ENCODE measurements around the gene SUPT5H. TPM values are rescaled to one million over a fixed set of nuclear protein-coding genes. Genes with fewer than 3 reads are reported as not detected.

The SUPT5H gene
- total and polyA plus RNA-seq, 2 of the 4 experiments (the other 2 are of a cell fraction), result 75.3 to 116 TPM

DNA sequence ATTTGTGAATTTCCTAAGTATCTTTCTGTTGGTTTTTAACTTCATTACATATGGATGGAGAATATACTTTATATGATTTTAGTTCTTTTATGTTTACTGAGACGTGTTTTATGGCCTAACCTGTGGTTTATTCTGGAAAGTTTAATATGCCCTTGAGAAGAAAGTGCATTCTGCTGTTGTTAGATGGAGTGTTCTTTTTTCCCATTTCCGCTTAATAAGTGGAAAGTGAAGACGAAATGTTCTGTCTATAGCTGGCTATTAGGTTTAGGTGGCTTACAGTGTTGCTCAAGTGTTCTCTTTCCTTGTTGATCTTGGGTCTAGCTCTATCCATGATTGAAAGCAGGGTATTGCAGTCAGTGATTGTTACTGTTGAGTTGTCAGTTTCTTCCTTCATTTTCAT lies 18.0 kb downstream of the SUPT5H start:
- ChIA-PET CTCF (no interaction called here), POLR2A (ENCODE audit: unreplicated experiment) (no interaction called here)
- H3K27ac ChIP-seq (ENCODE audit: insufficient read depth, low read length), result no peak overlapping the region
- H3K27me3 ChIP-seq (ENCODE audit: control insufficient read depth, insufficient read depth, low read length), result no peaks in the 10 kb centered on the region
- no peak overlapping the region for H2BK5ac ChIP-seq (ENCODE audit: low read depth, low read length, poor library complexity, severe bottlenecking)
- no peak overlapping the region for H4K5ac ChIP-seq (ENCODE audit: low read depth, low read length)
- DNase-seq (no peak), ATAC-seq (ENCODE audit: low read depth) (no peak)
- H2BK20ac ChIP-seq (ENCODE audit: low read depth, low read length), result no peak overlapping the region
- 44% methylated on average over 1 of the region's 3 CpGs; no CpG with 5 or more reads in 1 of the 2 experiments for WGBS, 2 experiments (ENCODE audit: extremely low coverage in 2 of 2, insufficient read length in 1 of 2)
- no peak overlapping the region for H2BK15ac ChIP-seq (ENCODE audit: low read depth, low read length)
- peaks cover 18 to 36% of the 10 kb centered on the region in 2 experiments for H3K79me1 ChIP-seq (ENCODE audit: low read depth in 1 of 2, low read length in 2 of 2)
- in situ Hi-C loops (cut with MboI; ENCODE audit: low sequenced_read_pairs) (no loop called here), dilution Hi-C loops (cut with HindIII; ENCODE audit: low sequenced_read_pairs, unreplicated experiment) (no loop called here), intact Hi-C loops (cut with micrococcal nuclease) (no loop called here)
- no peak overlapping the region for H4K91ac ChIP-seq (ENCODE audit: insufficient read depth, low read depth, low read length)
- H3K4me3 ChIP-seq (ENCODE audit: insufficient read depth, low read depth, low read length), result no peak overlapping the region
- H3K56ac ChIP-seq (ENCODE audit: extremely low read depth, insufficient read depth, low read length), result no peak overlapping the region
- no peak overlapping the region for H2BK120ac ChIP-seq (ENCODE audit: low read depth, low read length)
- H2AK9ac ChIP-seq (replicated peaks; ENCODE audit: low read depth, low read length, poor library complexity), result no peak overlapping the region
- H3K9ac ChIP-seq (ENCODE audit: low read depth, low read length), result no peak overlapping the region
- H3K14ac ChIP-seq (replicated peaks; ENCODE audit: low read depth, low read length), result no peak overlapping the region
- no peak overlapping the region for H2AFZ ChIP-seq (replicated peaks; ENCODE audit: low read length, poor library complexity)
- H3K4ac ChIP-seq (ENCODE audit: low read depth, low read length), result no peak overlapping the region
- BruUV-seq (replicated peaks), result no TSS peak
- peaks cover 68% of the 10 kb centered on the region for H3K36me3 ChIP-seq (ENCODE audit: control insufficient read depth, insufficient read depth, low read length)
- TF ChIP-seq, protein P1, sequence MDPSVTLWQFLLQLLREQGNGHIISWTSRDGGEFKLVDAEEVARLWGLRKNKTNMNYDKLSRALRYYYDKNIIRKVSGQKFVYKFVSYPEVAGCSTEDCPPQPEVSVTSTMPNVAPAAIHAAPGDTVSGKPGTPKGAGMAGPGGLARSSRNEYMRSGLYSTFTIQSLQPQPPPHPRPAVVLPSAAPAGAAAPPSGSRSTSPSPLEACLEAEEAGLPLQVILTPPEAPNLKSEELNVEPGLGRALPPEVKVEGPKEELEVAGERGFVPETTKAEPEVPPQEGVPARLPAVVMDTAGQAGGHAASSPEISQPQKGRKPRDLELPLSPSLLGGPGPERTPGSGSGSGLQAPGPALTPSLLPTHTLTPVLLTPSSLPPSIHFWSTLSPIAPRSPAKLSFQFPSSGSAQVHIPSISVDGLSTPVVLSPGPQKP (IDR thresholded peaks at IDR 0.05; ENCODE audit: borderline replicate concordance, low read depth, low read length), result no peak
- no peak for TF ChIP-seq BHLHE40 (IDR thresholded peaks at IDR 0.05; ENCODE audit: low read depth, low read length)
- TF ChIP-seq MXI1 (IDR thresholded peaks at IDR 0.05; ENCODE audit: borderline replicate concordance, low read depth, low read length), result no peak
- no peak for TF ChIP-seq RFX5 (IDR thresholded peaks at IDR 0.05; ENCODE audit: low read depth, low read length)
- no peak for TF ChIP-seq FOS (IDR thresholded peaks at IDR 0.05; ENCODE audit: low read depth, low read length)
- no peak for TF ChIP-seq POLR2A (IDR thresholded peaks at IDR 0.05; ENCODE audit: low read depth, low read length)
- TF ChIP-seq RAD21 (IDR thresholded peaks at IDR 0.05; ENCODE audit: low read length), result no peak
- TF ChIP-seq CHD1 (IDR thresholded peaks at IDR 0.05; ENCODE audit: low read depth, low read length), result no peak
- TF ChIP-seq NFE2L2 (IDR thresholded peaks at IDR 0.05; ENCODE audit: low read depth, low read length), result no peak
- no peak overlapping the region for H3K18ac ChIP-seq (ENCODE audit: low read depth, low read length)
- H3K4me1 ChIP-seq (ENCODE audit: control insufficient read depth, insufficient read depth, low read length), result no peaks in the 10 kb centered on the region
- peaks cover 16% of the 10 kb centered on the region for H4K20me1 ChIP-seq (ENCODE audit: insufficient read depth, low read length)
- H3K4me2 ChIP-seq (ENCODE audit: low read depth, low read length), result no peak overlapping the region
- no peaks in the 10 kb centered on the region for H3K9me3 ChIP-seq (ENCODE audit: control insufficient read depth, insufficient read depth, low read length)
- no peaks in the 10 kb centered on the region for H3K9me1 ChIP-seq (ENCODE audit: insufficient read depth, low read length)
- H3K23ac ChIP-seq (ENCODE audit: low read depth, low read length), result no peak overlapping the region
- H2AK5ac ChIP-seq (ENCODE audit: low read depth, low read length), result no peak overlapping the region
- no peak overlapping the region for H4K8ac ChIP-seq (ENCODE audit: low read depth in 2 of 2, low read length in 2 of 2)
